ENCODE data around the gene LRRC36.

LRRC36 gene

GRCh38 chr16:67391424-67392300, 65.0 kb downstream of the LRRC36 start:
- TF ChIP-seq, protein P1, sequence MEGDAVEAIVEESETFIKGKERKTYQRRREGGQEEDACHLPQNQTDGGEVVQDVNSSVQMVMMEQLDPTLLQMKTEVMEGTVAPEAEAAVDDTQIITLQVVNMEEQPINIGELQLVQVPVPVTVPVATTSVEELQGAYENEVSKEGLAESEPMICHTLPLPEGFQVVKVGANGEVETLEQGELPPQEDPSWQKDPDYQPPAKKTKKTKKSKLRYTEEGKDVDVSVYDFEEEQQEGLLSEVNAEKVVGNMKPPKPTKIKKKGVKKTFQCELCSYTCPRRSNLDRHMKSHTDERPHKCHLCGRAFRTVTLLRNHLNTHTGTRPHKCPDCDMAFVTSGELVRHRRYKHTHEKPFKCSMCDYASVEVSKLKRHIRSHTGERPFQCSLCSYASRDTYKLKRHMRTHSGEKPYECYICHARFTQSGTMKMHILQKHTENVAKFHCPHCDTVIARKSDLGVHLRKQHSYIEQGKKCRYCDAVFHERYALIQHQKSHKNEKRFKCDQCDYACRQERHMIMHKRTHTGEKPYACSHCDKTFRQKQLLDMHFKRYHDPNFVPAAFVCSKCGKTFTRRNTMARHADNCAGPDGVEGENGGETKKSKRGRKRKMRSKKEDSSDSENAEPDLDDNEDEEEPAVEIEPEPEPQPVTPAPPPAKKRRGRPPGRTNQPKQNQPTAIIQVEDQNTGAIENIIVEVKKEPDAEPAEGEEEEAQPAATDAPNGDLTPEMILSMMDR (IDR thresholded peaks at IDR 0.05): no peak

- TF ChIP-seq, protein P1 (IDR thresholded peaks at IDR 0.05): no peak
Observed at GRCh38 chr16:67392301-67393059, 65.9 kb downstream of the LRRC36 start.

DNA sequence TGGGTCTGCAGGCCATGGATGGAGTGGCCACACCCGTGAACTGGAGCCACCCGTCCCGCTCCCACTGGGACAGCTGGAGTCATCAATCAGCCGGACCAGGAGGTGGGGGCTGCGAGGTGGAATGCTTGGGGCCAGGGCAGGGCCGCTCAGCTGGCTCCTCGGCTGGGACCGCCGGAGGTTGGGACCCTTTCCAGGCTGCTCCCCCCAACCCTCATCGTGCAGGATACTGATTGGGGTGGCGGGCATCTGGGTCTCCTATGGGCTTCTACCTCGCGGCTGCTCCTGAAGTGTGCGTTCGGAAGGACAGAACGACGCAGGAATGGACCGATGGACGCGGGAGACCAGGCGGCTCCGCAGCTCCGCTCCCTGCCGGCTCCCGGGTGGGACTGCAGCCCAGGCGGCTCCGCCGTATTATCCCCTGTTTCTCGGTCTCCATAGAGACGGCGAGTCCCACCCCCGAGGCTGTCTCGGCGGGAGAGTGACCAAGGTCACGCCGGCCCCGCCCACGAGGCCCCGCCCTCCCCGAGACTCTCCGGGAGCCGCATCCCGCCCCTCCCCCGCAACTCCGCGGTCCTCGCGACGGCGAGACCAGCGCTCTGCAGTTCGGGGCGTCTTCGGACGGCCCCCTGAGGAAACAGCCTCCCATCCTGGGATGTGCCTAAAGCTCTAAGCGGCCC, 66.6 kb downstream of the LRRC36 start, which contains the start of gene TPPP3:
TPPP3 (minus strand) TSS at position 388 of the 677 bp plus-strand sequence. CDS start 2,387 bp downstream, outside the sequence.
- TF ChIP-seq, protein P1 (IDR thresholded peaks at IDR 0.05): no peak

DNA sequence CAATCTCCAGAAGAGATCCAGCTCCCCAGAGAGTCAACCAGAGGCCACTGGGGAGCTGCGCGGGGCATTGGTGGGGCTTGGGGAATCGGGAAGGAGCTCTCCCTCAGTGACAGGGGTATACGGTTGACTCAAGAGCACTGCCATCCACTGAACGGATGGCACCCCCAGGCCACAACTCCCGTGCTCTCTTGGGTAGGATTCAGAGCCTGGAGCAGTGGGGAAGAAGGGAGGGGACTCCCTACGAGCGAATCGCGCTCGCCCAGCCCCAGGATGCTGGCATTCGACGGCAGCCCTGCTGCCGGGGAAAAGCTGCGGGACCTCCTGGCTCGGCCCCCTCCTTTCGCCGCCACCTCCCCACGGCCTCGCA, 67.2 kb downstream of the LRRC36 start:
- TF ChIP-seq, protein P1 (IDR thresholded peaks at IDR 0.05): no peak

GRCh38 chr16:67394155-67395104, 67.8 kb downstream of the LRRC36 start:
- TF ChIP-seq, protein P1 (IDR thresholded peaks at IDR 0.05): no peak

- TF ChIP-seq, protein P1 (IDR thresholded peaks at IDR 0.05): no peak
Observed at GRCh38 chr16:67395105-67395457, 68.5 kb downstream of the LRRC36 start.

All from LNCAP (cell line).